Naive B cell (primary cell): ENCODE results near the gene GP5. TPM values are rescaled to one million over a fixed set of nuclear protein-coding genes. Genes with fewer than 3 reads are reported as not detected.

ENCODE experiments used
- ATAC-seq, 2 donors: fragments of 150-1000 bp; cut with Tn5 transposase; 2 replicates each; pipeline ENCODE4 v1.10.0; 2021; ENCODE audit warnings: low read depth in 2 of 2, mild to moderate bottlenecking in 2 of 2, moderate library complexity in 2 of 2
- DNase-seq: peaks from one replicate; pipeline ENCODE4 v3.0.0; 2022
- H3K27ac Mint-ChIP-seq, 6 donors: one replicate each; pipeline ENCODE4 v1.8.0; 2020 to 2022; ENCODE audit warnings: mild to moderate bottlenecking in 6 of 6, mixed read lengths in 6 of 6, moderate library complexity in 5 of 6, inconsistent platforms in 2 of 6
- H3K27me3 Mint-ChIP-seq, 3 donors: one replicate each; pipeline ENCODE4 v1.8.0; 2021 to 2022; ENCODE audit warnings: mixed read lengths in 3 of 3, mild to moderate bottlenecking in 1 of 3
- H3K36me3 Mint-ChIP-seq, 2 donors: one replicate each; pipeline ENCODE4 v1.8.0; 2020 to 2022; ENCODE audit warnings: mixed read lengths in 2 of 2, inconsistent platforms in 1 of 2, mild to moderate bottlenecking in 1 of 2
- H3K4me1 Mint-ChIP-seq, 3 donors: one replicate each; pipeline ENCODE4 v1.8.0; 2020 to 2022; ENCODE audit warnings: mixed read lengths in 3 of 3, inconsistent platforms in 1 of 3, mild to moderate bottlenecking in 1 of 3, moderate library complexity in 1 of 3
- H3K4me3 Mint-ChIP-seq, 8 donors: one replicate each; pipeline ENCODE4 v1.8.0; 2020 to 2022; ENCODE audit warnings: mild to moderate bottlenecking in 8 of 8, mixed read lengths in 8 of 8, moderate library complexity in 8 of 8, inconsistent platforms in 2 of 8
- H3K9me3 Mint-ChIP-seq, 7 donors: one replicate each; pipeline ENCODE4 v1.8.0; 2020 to 2022; ENCODE audit warnings: mixed read lengths in 7 of 7, mild to moderate bottlenecking in 5 of 7, inconsistent platforms in 2 of 7, moderate library complexity in 1 of 7
- polyA plus RNA-seq, 6 donors: library from polyadenylated mRNA; unstranded; fragments of 300-500 nt; fragmentation: Illumina TruSeq; gene quantifications; one replicate each; pipeline ENCODE4 v1.2.3, GENCODE V29; 2021; ENCODE audit warnings: low read depth in 6 of 6

Gene GP5
- polyA plus RNA-seq, 6 donors from 2014 or later: 0.17 to 0.21 TPM; not detected in 4

GRCh38 chr3:194422188-194422587, 23.1 kb upstream of the GP5 start:
- ATAC-seq (no peak), DNase-seq (no peak)
- Mint-ChIP-seq H3K27ac (no peak overlapping the region), H3K36me3 (peaks cover 7 to 18% of the 10 kb centered on the region in 2 donors), H3K4me1 (no peaks in the 10 kb centered on the region), H3K9me3 (no peaks in the 10 kb centered on the region), H3K27me3 (no peaks in the 10 kb centered on the region), H3K4me3 (no peak overlapping the region)

DNA sequence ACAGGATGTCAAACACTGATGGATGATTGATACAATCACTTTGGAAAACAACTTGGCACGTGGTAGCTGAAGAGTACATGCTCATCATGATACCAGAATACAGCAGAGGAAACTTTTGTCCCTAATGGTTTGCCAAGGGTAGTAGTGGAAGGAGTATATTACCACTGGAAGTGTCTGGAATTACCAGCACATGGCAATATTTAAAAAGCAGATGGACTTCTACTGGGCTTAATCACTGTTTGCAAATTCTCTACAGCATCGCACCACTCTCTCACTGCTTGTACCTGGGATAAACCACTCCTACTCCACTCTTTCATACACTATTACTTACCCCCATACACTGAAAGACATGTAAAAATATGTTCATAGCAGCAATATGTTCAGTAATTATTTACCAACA, 19.6 kb upstream of the GP5 start:
- no peaks in the 10 kb centered on the region for H3K27me3 Mint-ChIP-seq

GRCh38 chr3:194407423-194407822, 8.4 kb upstream of the GP5 start:
- Mint-ChIP-seq H3K36me3 (peaks cover 0 to 4% of the 10 kb centered on the region in 2 donors), H3K27ac (peak overlapping the region in 1 of 6 donors; percentile 21), H3K27me3 (no peaks in the 10 kb centered on the region), H3K9me3 (no peaks in the 10 kb centered on the region), H3K4me3 (no peak overlapping the region), H3K4me1 (peaks cover 0 to 4% (median 0%) of the 10 kb centered on the region in 3 donors)
- ATAC-seq: no peak
- DNase-seq: no peak

More for the DNA sequence above, 19.6 kb upstream of the GP5 start:
- Mint-ChIP-seq H3K4me1 (no peaks in the 10 kb centered on the region), H3K4me3 (no peak overlapping the region), H3K27ac (peak overlapping the region in 2 of 6 donors; percentile 1 to 54), H3K9me3 (no peaks in the 10 kb centered on the region), H3K36me3 (peaks cover 0 to 15% of the 10 kb centered on the region in 2 donors)
- ATAC-seq (no peak), DNase-seq (no peak)

GRCh38 chr3:194405766-194406165, 6.7 kb upstream of the GP5 start:
- Mint-ChIP-seq H3K9me3 (no peaks in the 10 kb centered on the region), H3K4me1 (peaks cover 0 to 4% (median 0%) of the 10 kb centered on the region in 3 donors), H3K27ac (peak overlapping the region in 2 of 6 donors; percentile 40 to 91), H3K36me3 (peaks cover 0 to 4% of the 10 kb centered on the region in 2 donors), H3K27me3 (no peaks in the 10 kb centered on the region), H3K4me3 (no peak overlapping the region)
- DNase-seq (no peak), ATAC-seq (no peak)

GRCh38 chr3:194404365-194405140, 5.5 kb upstream of the GP5 start:
- H3K36me3 Mint-ChIP-seq: peaks cover 0 to 4% of the 10 kb centered on the region in 2 donors
- DNase-seq: peak; percentile 23
- ATAC-seq: no peak
- H3K9me3 Mint-ChIP-seq: no peaks in the 10 kb centered on the region
- H3K4me1 Mint-ChIP-seq: peaks cover 0 to 8% (median 4%) of the 10 kb centered on the region in 3 donors
- peaks cover 4 to 8% (median 7%) of the 10 kb centered on the region in 3 donors for H3K27me3 Mint-ChIP-seq
- H3K4me3 Mint-ChIP-seq: no peak overlapping the region
- H3K27ac Mint-ChIP-seq: no peak overlapping the region

DNA sequence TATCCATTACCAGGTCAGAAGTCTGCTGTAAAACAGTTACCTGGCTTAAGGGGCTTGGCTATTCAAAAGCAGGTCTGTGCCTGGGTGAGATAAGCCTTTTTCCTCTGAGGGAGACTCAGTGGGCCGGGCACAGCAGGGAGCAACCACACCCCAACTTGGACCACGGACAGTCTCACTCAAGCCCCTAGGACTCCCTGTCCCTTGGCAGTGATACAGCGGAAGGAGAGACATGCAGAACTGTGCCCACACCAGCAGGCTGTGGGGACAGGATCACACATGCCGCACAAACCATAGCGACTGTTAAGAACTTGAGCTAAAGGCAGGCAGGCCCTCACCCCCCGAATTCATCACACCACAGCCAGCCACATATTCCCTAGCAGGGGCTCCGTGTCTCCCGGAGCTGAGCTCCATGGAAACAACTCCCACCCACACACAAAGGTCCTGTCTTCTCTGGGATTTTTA, 2.8 kb upstream of the GP5 start:
- DNase-seq (no peak), ATAC-seq (no peak)
- H3K27ac Mint-ChIP-seq: no peak overlapping the region
- H3K36me3 Mint-ChIP-seq: no peaks in the 10 kb centered on the region
- peaks cover 20 to 24% (median 21%) of the 10 kb centered on the region in 3 donors for H3K4me1 Mint-ChIP-seq
- H3K9me3 Mint-ChIP-seq: no peaks in the 10 kb centered on the region
- H3K27me3 Mint-ChIP-seq: peaks cover 20 to 34% (median 28%) of the 10 kb centered on the region in 3 donors
- H3K4me3 Mint-ChIP-seq: no peak overlapping the region

DNA sequence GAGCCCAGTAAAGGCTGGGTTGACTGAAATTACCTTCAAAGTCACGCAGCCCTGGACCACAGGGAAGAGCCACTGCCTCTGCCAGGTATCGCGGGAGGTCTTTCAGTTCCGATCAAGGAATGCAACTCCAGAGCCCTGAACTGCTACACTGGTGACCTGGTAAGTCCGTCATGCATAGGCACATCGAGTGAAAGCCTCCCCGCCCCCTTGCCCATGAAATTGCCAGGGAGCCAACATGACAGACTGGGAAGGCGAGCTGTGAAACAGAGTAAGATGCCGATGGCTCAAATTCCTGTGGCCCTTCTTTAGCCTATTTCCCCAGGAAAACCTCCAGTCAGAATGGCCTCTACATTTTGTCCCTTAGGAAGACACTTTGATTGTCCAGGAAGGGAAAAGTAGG, 2.3 kb upstream of the GP5 start:
- no peak for DNase-seq
- H3K4me3 Mint-ChIP-seq: no peak overlapping the region
- no peak overlapping the region for H3K27ac Mint-ChIP-seq
- H3K36me3 Mint-ChIP-seq: no peaks in the 10 kb centered on the region
- ATAC-seq: no peak
- H3K4me1 Mint-ChIP-seq: peaks cover 23 to 25% (median 24%) of the 10 kb centered on the region in 3 donors
- H3K9me3 Mint-ChIP-seq: no peaks in the 10 kb centered on the region
- H3K27me3 Mint-ChIP-seq: peaks cover 23 to 35% (median 32%) of the 10 kb centered on the region in 3 donors

- peaks cover 26 to 49% (median 39%) of the 10 kb centered on the region in 3 donors for H3K27me3 Mint-ChIP-seq
- H3K4me3 Mint-ChIP-seq: no peak overlapping the region
- no peaks in the 10 kb centered on the region for H3K9me3 Mint-ChIP-seq
- no peak overlapping the region for H3K27ac Mint-ChIP-seq
- H3K4me1 Mint-ChIP-seq: peaks cover 27 to 34% (median 30%) of the 10 kb centered on the region in 3 donors
- no peak for DNase-seq
- H3K36me3 Mint-ChIP-seq: no peaks in the 10 kb centered on the region
- ATAC-seq: no peak
Measured at GRCh38 chr3:194399874-194400411, 877 bp upstream of the GP5 start.

- H3K36me3 Mint-ChIP-seq: no peaks in the 10 kb centered on the region
- ATAC-seq (peak; percentile 33 to 39), DNase-seq (no peak)
- H3K9me3 Mint-ChIP-seq: no peaks in the 10 kb centered on the region
- peak overlapping the region; percentile 75 to 89 (median 86) for H3K4me3 Mint-ChIP-seq
- peaks cover 30 to 57% (median 39%) of the 10 kb centered on the region in 3 donors for H3K27me3 Mint-ChIP-seq
- peaks cover 23 to 34% (median 30%) of the 10 kb centered on the region in 3 donors for H3K4me1 Mint-ChIP-seq
- H3K27ac Mint-ChIP-seq: no peak overlapping the region
Measured at GRCh38 chr3:194397757-194398312, 1.2 kb downstream of the GP5 start.

GRCh38 chr3:194396859-194397756, 2.0 kb downstream of the GP5 start:
- H3K4me3 Mint-ChIP-seq: peak overlapping the region; percentile 75 to 89 (median 86)
- H3K36me3 Mint-ChIP-seq: no peaks in the 10 kb centered on the region
- H3K4me1 Mint-ChIP-seq: peaks cover 23 to 34% (median 30%) of the 10 kb centered on the region in 3 donors
- ATAC-seq: peak; percentile 55 to 57
- DNase-seq: peak; percentile 15
- H3K27me3 Mint-ChIP-seq: peaks cover 30 to 64% (median 39%) of the 10 kb centered on the region in 3 donors
- H3K27ac Mint-ChIP-seq: peak overlapping the region in 1 of 6 donors; percentile 81
- no peaks in the 10 kb centered on the region for H3K9me3 Mint-ChIP-seq

- DNase-seq (no peak), ATAC-seq (no peak)
- Mint-ChIP-seq H3K4me1 (peaks cover 23 to 34% (median 30%) of the 10 kb centered on the region in 3 donors), H3K36me3 (no peaks in the 10 kb centered on the region), H3K27ac (no peak overlapping the region), H3K9me3 (peaks cover 0 to under 1% (median 0%) of the 10 kb centered on the region in 7 donors), H3K27me3 (peaks cover 30 to 65% (median 39%) of the 10 kb centered on the region in 3 donors), H3K4me3 (peak overlapping the region; percentile 57 to 86 (median 74))
Measured at GRCh38 chr3:194396539-194396858, 2.6 kb downstream of the GP5 start.

DNA sequence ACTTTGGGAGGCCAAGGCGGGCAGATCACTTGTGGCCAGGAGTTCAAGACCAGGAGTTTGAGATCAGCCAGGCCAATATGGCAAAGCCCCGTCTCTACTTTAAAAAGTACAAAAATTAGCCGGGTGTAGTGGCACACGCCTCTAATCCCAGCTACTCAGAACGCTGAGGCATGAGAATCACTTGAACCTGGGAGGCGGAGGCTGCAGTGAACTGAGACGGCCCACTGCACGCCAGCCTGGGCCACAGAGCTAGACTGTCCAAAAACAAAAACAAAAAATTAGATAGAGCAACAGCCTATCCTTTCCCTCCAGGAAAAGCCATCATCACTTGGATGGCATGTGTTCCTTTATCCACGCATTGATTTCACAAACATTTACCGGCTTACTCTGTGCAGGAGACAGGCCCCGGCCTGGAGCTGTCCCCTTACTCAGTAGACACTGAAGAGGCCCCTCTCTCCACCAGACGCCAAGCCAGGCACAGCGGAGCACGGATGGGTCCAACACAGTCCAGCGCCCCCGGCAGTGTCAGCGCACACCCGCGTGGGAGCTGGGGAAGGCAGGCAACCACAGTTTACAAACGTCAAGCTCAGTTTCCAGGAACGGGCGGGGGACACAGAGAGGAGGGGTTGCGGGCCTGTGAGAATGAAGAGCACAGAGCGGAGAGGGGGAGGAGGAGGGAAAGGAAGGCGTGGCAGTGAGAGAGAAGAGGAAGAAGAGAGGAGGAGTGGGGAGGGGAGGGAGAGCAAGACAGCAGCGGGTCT, 3.1 kb downstream of the GP5 start:
- Mint-ChIP-seq H3K27me3 (peaks cover 31 to 69% (median 39%) of the 10 kb centered on the region in 3 donors), H3K4me3 (peak overlapping the region; percentile 57 to 86 (median 74)), H3K27ac (peak overlapping the region in 1 of 6 donors; percentile 27), H3K36me3 (peaks cover under 1 to 4% of the 10 kb centered on the region in 2 donors), H3K9me3 (peaks cover 0 to 6% (median 5%) of the 10 kb centered on the region in 7 donors), H3K4me1 (peaks cover 23 to 34% (median 30%) of the 10 kb centered on the region in 3 donors)
- DNase-seq (no peak), ATAC-seq (peak; percentile 30 to 37)
